HG03342 (cell line): ENCODE results near the gene PLS3.

Experiments
- ATAC-seq: cut with Tn5 transposase; IDR thresholded peaks from one replicate; pipeline ENCODE4 v1.9.1; 2021; ENCODE audit warnings: mild to moderate bottlenecking, moderate library complexity; ENCODE audit not compliant: unreplicated experiment

Gene PLS3

DNA sequence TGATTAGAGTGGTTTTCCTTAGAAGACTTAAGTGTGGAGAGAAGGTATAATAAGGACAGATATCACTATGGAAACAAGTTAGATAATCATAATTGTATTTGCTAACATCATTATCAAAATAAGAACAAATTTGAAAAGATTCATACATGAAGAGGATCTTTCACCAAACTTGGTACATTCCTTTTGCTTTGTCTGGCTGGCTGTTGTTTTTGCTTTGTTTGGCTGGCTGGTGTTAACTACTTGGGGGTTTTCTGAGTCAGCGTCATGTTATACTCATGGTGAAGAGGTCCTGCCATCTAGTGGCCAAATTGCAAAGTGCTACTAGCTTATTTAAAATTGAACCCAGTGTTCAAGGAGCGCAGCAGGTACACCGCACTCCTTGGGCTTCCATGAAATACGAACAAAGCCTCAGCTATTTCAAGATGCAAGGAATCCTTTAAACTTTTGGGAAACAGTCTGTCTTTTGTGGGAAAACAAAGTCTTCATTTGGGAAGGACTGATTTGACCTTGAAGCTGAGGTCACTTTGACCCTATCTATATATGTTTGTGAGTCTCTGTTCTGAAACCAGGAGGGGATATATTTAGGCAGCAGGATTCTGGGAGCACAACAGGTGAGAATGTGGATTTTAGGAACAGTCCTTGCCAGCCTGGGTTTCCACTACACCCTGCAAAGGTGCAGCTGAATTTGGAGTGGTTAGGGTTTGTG is 129.7 kb downstream of the PLS3 start:
- peak; percentile 99 for ATAC-seq

DNA sequence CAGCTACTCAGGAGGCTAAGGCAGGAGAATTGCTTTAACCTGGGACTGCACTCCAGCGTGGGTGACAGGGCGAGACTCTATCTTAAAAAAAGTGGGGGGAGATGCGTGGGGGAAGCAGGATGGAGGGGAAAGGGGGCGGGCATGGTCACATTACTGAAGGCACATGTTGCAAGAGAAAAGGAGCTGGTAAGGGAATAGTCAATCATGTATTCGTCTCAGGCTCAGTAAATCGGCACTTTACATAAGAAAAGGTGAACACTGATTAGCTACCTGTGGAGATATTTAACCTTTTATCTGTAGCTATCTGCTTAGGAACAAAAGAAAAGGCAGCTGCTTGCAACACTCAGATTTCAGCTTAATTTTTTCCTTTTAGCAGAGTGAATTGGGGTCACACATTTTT is 132.5 kb downstream of the PLS3 start:
- ATAC-seq = no peak

DNA sequence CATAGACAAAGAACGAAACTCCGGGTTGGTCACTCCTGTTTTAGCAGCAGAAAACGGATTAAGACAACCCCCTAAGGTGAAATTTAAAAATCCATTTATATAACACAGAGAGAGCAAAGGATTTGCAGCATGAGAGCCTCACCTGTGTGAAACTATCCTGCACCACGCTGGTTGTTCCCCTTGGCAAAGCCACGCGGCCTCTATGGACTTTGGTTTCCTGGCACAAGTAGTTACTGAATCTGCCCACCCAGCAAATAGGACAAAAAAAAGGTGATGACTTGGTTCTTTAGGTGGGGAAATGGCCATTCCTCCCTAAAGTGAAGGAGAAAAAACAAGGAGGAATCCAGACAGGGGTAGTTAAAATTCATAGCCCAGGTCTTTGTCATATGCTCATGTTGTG is 133.1 kb downstream of the PLS3 start:
- ATAC-seq = no peak

DNA sequence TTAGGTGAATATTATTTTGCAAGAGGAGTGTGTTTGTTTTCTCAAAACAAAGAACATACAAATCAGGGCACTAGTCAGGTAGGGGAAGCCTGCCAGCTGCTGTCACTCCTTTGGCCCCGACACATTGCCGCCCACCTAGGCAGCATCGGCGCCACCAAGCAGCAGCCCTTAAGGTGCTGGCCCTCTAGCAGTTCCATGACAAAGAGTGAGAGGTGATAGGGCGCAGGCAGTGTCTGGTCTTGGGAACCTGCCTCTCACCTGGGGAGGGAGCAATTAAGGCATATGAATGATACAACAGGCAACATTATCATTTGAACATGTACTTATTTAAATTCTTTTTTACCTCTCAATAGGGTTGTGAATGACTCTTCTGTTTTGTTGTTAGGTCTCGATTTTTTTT is 135.1 kb downstream of the PLS3 start:
- ATAC-seq = no peak

DNA sequence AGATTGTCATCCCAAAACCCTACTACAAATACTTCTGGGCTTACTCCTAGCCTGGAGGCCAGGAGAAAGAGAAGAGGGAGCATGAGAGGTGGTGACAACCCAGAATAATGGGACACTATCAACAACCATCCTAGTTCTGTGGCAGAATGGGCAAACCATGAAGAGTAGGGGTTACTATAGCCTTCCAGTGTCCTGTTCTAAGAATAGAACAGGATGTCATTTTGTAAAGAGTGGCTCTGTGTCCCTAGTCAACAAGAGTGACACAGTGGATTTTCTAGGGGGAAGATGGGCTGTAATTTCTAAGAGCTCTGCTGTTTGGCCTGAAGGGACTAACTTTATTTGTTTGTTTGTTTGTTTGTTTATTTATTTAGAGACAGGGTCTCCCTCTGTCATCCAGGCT is 136.0 kb downstream of the PLS3 start:
- ATAC-seq = no peak

DNA sequence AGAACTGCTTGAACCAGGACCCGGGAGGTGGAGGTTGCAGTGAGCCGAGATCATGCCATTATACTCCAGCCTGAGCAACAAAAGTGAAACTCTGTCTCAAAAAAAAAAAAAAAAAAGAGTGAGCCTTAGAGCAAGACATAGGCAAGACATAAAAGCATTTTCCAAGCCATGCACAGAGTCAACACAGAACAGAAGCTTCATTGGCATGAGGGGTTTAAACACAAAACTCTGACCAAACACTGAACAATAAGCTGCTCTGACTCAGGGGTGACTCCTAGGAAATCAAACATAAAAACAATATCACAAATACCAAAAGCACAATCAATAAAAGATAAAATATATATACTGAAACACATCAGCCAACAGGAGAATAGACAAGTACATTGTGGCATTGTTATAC is 136.8 kb downstream of the PLS3 start:
- ATAC-seq = no peak
